Activated T-cell treated with anti-CD3 and anti-CD28 coated beads, Interleukin-2, amount 50 U/mL, for 72 hours (primary cell): ENCODE measurements around the gene HES4. TPM values are rescaled to one million over a fixed set of nuclear protein-coding genes. Genes with fewer than 3 reads are reported as not detected.

Experiments
- ATAC-seq, 2 donors: fragments of 150-1000 bp; cut with Tn5 transposase; replicated peaks in 1 of 2; 2 replicates each; pipeline ENCODE4 v1.10.0; 2021; ENCODE audit warnings: moderate library complexity in 2 of 2, mild to moderate bottlenecking in 1 of 2
- DNase-seq, 2 donors: peaks; one replicate each; pipeline ENCODE4 v3.0.0; 2021 to 2022; ENCODE audit warnings: mixed read lengths in 1 of 2
- H3K27ac Mint-ChIP-seq: one replicate; pipeline ENCODE4 v1.8.0; 2022; ENCODE audit warnings: mild to moderate bottlenecking, moderate library complexity, mixed read lengths
- H3K27me3 Mint-ChIP-seq: one replicate; pipeline ENCODE4 v1.8.0; 2022; ENCODE audit warnings: low read depth, mixed read lengths
- H3K36me3 Mint-ChIP-seq, 2 donors: one replicate each; pipeline ENCODE4 v1.8.0; 2022; ENCODE audit warnings: mixed read lengths in 2 of 2, mild to moderate bottlenecking in 1 of 2; ENCODE audit not compliant: insufficient read depth in 2 of 2
- H3K4me1 Mint-ChIP-seq: one replicate; pipeline ENCODE4 v1.8.0; 2022; ENCODE audit warnings: low read depth, mixed read lengths
- H3K4me3 Mint-ChIP-seq, 2 donors: one replicate each; pipeline ENCODE4 v1.8.0; 2022; ENCODE audit warnings: mild to moderate bottlenecking in 2 of 2, mixed read lengths in 2 of 2, moderate library complexity in 2 of 2
- H3K9me3 Mint-ChIP-seq, 2 donors: one replicate each; pipeline ENCODE4 v1.8.0; 2022; ENCODE audit warnings: mixed read lengths in 2 of 2
- total RNA-seq, 2 donors: library from RNA; stranded (reverse); gene quantifications; one replicate each; pipeline ENCODE4 v1.2.3, GENCODE V29; 2022

The HES4 gene
- total RNA-seq, 2 donors from 2014 or later: 7.8 to 9.9 TPM

DNA sequence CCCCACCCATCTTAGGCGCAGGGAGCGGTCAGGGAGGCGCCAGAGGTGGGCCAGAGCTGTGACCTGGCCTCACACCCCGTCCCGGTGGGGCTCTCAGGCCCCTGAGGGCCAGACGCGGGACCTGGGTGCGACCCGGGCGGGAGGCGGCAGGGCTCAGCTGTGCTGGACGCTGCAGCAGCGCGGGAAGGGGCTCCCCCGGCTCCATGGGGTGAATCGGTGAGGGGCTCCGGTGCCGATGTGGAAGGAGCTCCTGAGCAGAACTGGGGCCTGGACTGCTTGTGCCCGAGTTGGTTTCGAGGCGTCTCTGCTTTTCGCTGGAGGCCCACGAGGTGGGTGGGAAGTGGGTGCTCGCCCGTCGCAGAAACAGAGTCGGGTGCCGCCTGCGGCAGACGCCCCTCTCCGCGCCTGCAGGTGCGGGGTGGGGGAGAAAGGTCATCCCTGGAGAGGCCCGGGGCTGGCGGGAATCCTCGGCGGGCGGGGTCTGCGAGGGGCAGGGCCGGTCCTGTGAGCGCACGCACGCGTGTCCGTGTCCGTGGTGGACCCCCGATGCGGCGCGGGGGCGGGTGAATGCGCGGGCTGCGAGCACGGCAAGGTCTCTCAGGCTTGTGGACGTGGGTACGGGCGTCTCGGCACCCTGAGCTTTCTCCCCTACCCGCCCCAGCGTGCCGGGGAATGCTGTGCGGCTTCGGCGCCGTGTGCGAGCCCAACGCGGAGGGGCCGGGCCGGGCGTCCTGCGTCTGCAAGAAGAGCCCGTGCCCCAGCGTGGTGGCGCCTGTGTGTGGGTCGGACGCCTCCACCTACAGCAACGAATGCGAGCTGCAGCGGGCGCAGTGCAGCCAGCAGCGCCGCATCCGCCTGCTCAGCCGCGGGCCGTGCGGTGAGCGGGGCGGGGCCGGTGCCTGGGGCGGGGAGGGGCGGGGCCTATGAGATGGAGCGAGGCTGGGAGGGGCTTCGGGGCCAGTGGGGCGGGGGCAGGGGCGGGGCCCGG is 40.4 kb upstream of the HES4 start:
- Mint-ChIP-seq H3K9me3 (no peaks in the 10 kb centered on the region), H3K4me3 (peak overlapping the region; percentile 74 to 89), H3K36me3 (peaks cover 0 to 1% of the 10 kb centered on the region in 2 donors), H3K27ac (no peak overlapping the region), H3K27me3 (peaks cover 16% of the 10 kb centered on the region), H3K4me1 (peaks cover 23% of the 10 kb centered on the region)
- DNase-seq: peak; percentile 85 to 90
- ATAC-seq: peak; percentile 89 to 90

DNA sequence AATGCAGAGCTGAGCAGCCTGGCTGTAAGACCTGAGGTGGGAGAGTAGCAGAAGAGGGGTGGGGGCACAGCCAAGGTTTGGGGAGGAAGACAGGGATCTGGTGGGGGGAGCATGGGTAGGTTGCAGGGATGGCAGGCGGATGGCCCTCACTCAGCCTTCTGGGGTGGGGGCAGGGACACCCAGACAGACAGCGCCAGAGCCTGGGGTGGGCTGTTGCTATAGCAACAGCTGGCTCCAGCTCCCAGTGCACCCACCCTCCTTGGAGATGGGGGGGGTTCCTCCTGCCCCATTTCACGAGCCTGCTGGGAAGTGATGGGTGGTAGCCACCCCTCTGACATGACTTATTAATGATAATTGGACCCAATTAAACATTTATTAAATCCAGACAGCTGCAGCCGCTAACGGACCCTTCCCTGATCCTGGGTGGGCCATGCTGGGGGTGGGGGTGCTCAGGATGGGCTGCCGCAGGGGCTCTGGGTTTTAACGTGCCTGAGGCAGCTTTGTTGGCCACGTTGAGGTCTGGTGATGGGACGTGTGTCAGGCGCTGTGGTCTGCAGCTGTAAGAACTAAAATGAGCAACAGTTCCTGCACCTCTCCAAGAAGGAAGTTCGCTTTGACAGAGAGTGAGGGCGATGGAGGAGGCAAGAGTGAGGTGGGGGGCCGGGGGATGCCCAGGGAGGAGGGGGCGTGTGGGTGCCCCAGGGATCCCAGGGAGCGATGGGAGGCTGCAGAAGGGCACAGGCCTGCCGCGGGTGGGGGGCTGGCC is 39.4 kb upstream of the HES4 start:
- H3K4me3 Mint-ChIP-seq: peak overlapping the region; percentile 74 to 89
- ATAC-seq (peak; percentile 48 to 51), DNase-seq (peak; percentile 41 to 61)
- no peak overlapping the region for H3K27ac Mint-ChIP-seq
- peaks cover 23% of the 10 kb centered on the region for H3K4me1 Mint-ChIP-seq
- peaks cover 0 to 3% of the 10 kb centered on the region in 2 donors for H3K36me3 Mint-ChIP-seq
- H3K9me3 Mint-ChIP-seq: no peaks in the 10 kb centered on the region
- peaks cover 16% of the 10 kb centered on the region for H3K27me3 Mint-ChIP-seq

DNA sequence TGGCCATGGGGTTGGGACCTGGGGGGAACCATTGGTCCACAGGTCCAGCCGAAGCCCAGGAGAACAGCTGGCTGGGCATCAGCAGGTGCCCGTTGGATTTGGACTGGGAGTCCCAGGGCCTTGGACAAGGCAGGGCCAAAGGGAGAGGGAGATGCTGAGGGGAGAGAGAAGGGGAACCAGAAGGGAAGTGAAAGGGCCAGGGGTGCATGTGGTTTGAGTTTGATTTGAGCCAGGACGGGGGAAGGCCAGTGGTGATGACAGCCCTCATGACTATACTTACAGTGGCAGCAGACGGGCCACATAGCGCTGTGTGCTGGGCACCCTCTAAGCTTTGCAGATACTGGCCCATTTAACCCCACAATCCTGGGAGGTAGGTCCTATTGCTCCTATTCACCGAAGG is 38.8 kb upstream of the HES4 start:
- no peak overlapping the region for H3K27ac Mint-ChIP-seq
- ATAC-seq (no peak), DNase-seq (no peak)

DNA sequence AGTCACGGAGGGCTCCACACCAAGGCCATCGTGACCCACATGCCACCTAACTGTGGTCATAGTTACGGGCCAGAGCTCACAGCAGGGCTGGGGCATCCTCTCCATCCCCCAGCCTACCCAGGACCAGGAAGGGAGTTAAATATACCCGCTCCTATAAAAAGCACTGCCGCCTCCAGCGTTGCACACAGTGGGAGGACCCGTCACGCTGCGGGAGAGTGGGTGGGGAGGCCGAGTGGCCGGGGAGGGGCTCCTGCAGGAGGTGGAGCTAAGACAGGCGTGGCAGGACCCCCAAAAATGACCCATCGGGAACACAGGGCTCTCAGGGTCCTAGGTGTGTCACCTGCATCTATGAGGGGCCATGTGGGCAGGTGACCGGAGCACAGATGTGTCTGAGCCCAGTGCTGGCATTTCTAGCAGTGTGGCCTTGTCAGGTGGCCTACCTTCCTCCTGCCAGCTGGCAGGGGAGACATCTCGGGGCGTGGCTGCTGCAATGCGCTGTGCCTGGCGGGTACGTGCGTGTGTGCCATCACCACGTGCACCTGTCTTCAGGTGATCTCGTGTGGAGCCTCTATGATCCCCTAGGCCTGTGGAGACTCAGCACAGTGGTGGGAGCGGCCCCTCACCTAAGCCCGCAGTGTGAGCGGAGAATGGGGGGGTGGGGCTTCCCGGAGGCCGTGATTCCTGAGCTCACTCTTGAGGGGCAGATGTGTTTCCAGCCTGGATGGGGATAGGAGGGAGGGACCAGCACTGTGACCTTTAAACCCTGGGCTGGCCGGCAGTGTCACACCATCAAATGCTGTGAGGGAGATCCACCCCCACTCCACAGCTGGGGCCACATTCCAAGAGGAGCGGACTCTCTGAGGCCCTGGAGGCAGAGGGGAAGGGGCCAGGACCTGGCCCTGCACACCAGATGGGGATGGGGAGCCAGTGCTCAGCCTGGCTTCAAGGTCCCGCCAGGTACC is 37.8 kb upstream of the HES4 start:
- Mint-ChIP-seq H3K36me3 (peaks cover 0 to 1% of the 10 kb centered on the region in 2 donors), H3K27ac (no peak overlapping the region), H3K4me1 (peaks cover 23% of the 10 kb centered on the region), H3K27me3 (peaks cover 16% of the 10 kb centered on the region), H3K9me3 (no peaks in the 10 kb centered on the region), H3K4me3 (no peak overlapping the region)
- no peak for ATAC-seq
- no peak for DNase-seq

More for the DNA sequence above, 38.8 kb upstream of the HES4 start:
- H3K27me3 Mint-ChIP-seq: peaks cover 16% of the 10 kb centered on the region
- peak overlapping the region; percentile 7 to 89 for H3K4me3 Mint-ChIP-seq
- H3K4me1 Mint-ChIP-seq: peaks cover 23% of the 10 kb centered on the region
- no peaks in the 10 kb centered on the region for H3K9me3 Mint-ChIP-seq
- peaks cover 0 to 3% of the 10 kb centered on the region in 2 donors for H3K36me3 Mint-ChIP-seq

DNA sequence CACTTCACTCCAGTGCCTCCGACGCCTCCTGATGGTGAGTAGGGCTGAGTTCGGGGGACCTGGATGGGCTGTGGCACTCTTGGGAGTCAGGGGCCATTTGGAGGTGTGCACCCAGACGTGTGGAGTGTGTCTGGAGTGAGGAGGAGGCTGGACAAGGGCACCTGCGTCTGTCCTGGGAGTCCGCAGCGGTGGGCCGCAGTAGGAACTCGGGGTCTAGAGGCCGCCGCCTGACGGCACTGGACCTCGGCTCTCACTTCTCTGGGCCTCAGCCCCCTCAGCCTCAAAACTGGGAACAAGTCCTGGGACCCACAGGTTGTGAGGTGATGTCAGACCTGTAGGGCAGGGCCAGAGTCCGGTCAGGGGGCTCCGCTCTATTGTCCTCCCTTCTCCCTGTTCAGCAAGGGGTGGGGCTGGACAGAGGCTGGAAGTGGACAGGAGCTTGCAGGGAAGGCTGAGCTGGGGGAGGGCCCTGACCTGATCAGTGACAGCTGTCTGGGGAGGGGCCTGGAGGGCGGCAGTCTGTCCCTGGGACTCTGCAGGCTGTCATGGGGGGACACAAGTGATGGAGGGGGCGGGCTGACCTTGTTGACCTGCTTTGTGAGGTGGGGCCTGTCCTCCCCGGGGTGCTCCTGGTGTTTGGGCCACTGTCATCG is 35.5 kb upstream of the HES4 start:
- peaks cover 0 to 1% of the 10 kb centered on the region in 2 donors for H3K36me3 Mint-ChIP-seq
- H3K4me1 Mint-ChIP-seq: peaks cover 32% of the 10 kb centered on the region
- ATAC-seq (no peak), DNase-seq (no peak)
- H3K9me3 Mint-ChIP-seq: no peaks in the 10 kb centered on the region
- H3K27me3 Mint-ChIP-seq: peaks cover 16% of the 10 kb centered on the region
- H3K4me3 Mint-ChIP-seq: peak overlapping the region; percentile 18 to 21
- no peak overlapping the region for H3K27ac Mint-ChIP-seq

DNA sequence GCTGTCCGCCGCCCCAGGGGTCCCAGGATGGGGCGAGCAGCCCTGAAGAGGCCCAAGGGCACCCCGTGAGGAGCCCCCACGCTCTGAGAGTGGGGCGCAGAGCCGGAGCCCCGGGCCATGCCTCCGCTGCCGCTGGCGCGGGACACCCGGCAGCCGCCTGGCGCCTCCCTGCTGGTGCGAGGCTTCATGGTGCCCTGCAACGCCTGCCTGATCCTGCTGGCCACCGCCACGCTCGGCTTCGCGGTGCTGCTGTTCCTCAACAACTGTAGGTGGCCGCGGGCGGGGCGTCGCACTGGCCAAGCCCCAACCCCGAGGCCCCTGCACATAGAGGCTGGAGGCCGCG is 34.5 kb upstream of the HES4 start:
- Mint-ChIP-seq H3K4me1 (peaks cover 26% of the 10 kb centered on the region), H3K4me3 (peak overlapping the region; percentile 82 to 83), H3K9me3 (no peaks in the 10 kb centered on the region), H3K27me3 (peaks cover 11% of the 10 kb centered on the region), H3K36me3 (peaks cover 0 to 1% of the 10 kb centered on the region in 2 donors), H3K27ac (no peak overlapping the region)
- DNase-seq: peak in 1 of 2 donors; percentile 34
- ATAC-seq: no peak

DNA sequence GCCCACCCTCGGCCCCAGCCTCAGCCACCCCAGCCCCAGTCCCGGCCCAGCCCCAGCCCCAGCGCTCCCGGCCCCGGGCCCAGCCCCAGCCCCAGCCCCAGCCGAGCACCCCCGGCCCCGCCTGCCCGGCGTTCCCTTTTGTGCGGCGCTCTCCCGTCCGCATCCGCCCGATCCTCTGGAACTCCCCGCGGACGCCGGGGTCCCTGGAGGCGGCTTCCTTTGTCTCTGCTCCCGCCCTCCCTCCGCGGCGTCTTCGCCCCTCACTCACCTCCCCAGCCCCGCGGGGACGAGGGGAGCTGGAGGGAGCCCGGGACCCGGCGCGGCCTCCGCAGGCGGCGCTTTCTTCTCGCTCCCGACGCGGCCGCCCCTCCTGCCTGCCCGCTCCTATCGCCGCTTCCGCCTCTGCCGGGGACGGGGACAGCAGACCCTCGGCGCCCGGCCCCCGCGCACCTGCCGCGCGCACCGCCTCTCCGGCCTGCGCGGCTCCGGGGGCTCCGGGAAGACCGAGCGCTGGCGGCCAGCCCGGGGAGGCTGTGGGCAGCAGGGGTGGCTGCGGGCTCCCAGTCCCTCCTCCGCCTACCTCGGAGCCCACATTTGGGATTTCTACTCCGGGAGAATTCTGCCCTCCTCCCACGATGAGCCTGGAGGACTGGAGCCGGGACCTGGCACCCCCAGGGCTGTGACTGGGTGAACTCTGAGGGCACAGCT is 34.0 kb upstream of the HES4 start:
- peak; percentile 19 to 20 for ATAC-seq
- H3K27me3 Mint-ChIP-seq: peaks cover 6% of the 10 kb centered on the region
- peaks cover 0 to 1% of the 10 kb centered on the region in 2 donors for H3K36me3 Mint-ChIP-seq
- H3K4me1 Mint-ChIP-seq: peaks cover 21% of the 10 kb centered on the region
- DNase-seq: peak in 1 of 2 donors; percentile 42
- H3K9me3 Mint-ChIP-seq: no peaks in the 10 kb centered on the region
- no peak overlapping the region for H3K27ac Mint-ChIP-seq
- peak overlapping the region; percentile 82 to 83 for H3K4me3 Mint-ChIP-seq

DNA sequence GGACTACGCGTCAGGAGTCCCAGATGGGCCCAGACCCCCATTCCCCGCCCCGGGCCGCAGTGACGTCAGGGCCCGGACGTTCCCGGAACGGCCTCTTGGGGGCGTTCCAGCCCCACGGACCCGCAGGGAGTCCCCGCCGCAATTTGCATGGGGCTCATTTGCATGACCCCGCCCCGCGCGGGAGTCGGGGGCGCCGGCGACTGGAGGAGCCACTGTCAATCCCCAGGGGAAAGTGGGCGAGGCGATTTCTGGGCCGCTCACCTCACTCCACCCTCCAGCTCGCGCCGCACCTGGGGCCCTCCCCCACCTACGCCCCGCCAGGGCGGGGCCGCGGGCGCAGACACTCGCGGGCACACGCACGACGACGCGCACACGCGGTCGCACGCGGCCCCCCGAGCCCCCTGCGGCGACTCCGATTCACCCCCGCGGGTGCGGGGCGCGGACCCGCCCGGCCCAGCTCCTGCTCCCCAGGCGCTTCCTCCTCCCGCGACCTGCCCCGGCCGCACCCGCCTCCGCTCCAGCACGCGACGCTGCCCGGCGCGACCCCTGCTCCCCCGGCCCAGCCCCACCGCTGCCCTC is 33.2 kb upstream of the HES4 start:
- Mint-ChIP-seq H3K9me3 (no peaks in the 10 kb centered on the region), H3K27me3 (no peaks in the 10 kb centered on the region), H3K36me3 (peaks cover 0 to 1% of the 10 kb centered on the region in 2 donors), H3K4me1 (peaks cover 14% of the 10 kb centered on the region), H3K4me3 (peak overlapping the region; percentile 62 to 82), H3K27ac (no peak overlapping the region)
- peak; percentile 92 to 95 for ATAC-seq
- DNase-seq: peak; percentile 95 to 97

DNA sequence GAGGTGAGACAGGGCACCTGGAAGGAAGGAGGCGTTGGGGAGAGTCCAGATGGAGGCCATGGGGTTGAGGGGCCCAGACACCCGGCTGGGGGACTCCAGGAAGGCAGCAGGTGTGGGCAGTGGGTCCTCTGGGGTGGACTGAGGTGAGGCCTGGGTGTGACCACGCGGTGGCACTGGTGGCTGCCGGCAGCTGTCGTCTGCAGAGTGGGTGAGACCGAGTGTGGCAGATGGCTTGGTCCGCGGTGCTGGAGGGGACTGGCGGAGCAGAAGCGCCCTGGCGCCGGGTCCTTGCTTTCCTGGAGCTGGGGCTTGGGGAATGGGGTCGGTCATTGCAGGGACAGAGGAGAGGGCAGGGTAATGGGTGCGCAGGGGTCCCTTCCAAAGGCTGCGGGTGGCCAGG is 32.5 kb upstream of the HES4 start:
- Mint-ChIP-seq H3K27ac (no peak overlapping the region), H3K4me3 (peak overlapping the region; percentile 44 to 81), H3K36me3 (peaks cover 0 to 1% of the 10 kb centered on the region in 2 donors), H3K27me3 (no peaks in the 10 kb centered on the region), H3K9me3 (no peaks in the 10 kb centered on the region), H3K4me1 (peaks cover 14% of the 10 kb centered on the region)
- ATAC-seq (peak in 1 of 2 donors; percentile 8), DNase-seq (peak in 1 of 2 donors; percentile 39)

DNA sequence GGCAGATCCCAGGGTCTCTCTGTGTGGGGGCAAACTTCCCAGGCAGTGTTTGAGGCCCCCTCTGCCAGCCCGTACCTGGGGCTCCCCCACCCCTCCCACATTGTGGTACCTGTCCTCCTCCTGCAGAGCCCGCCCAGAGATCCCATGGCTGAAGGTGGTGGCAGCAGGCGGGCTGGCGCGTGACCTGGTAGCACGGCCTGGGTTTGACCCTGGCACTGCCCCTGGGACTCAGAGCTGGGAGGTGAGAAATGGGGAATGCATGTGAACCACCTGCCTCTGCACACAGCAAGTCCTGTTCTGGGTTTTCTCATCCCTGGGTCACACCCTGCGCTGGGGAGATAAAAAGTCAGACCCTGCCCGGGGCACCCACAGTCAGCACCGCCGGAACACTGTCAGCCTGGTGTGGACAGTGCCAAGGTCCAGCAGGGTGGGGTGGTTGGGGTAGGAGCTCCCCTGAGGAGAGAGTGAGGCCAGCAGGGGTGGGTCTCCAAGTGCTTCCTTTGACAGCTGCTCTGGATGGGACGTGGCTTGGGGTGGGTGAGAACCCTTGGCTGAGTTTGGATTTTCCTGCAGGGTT is 31.9 kb upstream of the HES4 start:
- Mint-ChIP-seq H3K9me3 (no peaks in the 10 kb centered on the region), H3K27ac (no peak overlapping the region), H3K4me1 (peaks cover 11% of the 10 kb centered on the region), H3K36me3 (peaks cover 0 to 1% of the 10 kb centered on the region in 2 donors), H3K4me3 (peak overlapping the region in 1 of 2 donors; percentile 81), H3K27me3 (no peaks in the 10 kb centered on the region)
- no peak for DNase-seq
- no peak for ATAC-seq
